ENCODE results near the gene ATP2B3. TPM values are rescaled to one million over a fixed set of nuclear protein-coding genes. Genes with fewer than 3 reads are reported as not detected.

ATP2B3 gene
- total RNA-seq, 4 donors from 2014 or later = 0.09 to 3.5 TPM; not detected in 2

DNA sequence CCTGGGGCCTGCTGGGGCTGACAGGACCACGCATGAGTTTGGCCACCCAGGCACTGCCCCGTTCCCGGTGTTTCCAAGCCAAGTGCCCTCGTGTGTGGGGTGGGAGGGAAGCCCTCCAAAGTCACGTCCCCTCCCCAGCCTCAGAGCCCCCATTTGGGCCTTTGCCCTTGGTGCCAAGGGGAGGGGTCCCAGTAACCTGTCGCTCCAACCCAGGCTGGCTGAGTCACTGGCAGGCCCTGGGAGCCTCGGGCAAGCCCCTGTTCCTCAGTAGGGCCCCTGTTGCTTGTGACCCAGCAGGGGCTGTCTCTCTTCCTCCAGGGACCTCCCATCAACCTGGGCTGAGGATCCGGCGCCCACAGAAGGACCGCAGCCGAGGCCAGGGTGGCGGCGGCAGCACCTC is 36.4 kb upstream of the ATP2B3 start:
- no peak overlapping the region for H3K27ac ChIP-seq
- H3K4me3 ChIP-seq = no peak overlapping the region
- H3K4me1 ChIP-seq = no peaks in the 10 kb centered on the region
- TF ChIP-seq, protein P1, sequence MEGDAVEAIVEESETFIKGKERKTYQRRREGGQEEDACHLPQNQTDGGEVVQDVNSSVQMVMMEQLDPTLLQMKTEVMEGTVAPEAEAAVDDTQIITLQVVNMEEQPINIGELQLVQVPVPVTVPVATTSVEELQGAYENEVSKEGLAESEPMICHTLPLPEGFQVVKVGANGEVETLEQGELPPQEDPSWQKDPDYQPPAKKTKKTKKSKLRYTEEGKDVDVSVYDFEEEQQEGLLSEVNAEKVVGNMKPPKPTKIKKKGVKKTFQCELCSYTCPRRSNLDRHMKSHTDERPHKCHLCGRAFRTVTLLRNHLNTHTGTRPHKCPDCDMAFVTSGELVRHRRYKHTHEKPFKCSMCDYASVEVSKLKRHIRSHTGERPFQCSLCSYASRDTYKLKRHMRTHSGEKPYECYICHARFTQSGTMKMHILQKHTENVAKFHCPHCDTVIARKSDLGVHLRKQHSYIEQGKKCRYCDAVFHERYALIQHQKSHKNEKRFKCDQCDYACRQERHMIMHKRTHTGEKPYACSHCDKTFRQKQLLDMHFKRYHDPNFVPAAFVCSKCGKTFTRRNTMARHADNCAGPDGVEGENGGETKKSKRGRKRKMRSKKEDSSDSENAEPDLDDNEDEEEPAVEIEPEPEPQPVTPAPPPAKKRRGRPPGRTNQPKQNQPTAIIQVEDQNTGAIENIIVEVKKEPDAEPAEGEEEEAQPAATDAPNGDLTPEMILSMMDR (IDR thresholded peaks at IDR 0.05) = no peak
- no peak for TF ChIP-seq POLR2A (IDR thresholded peaks at IDR 0.05)
- no peaks in the 10 kb centered on the region for H3K27me3 ChIP-seq
- intact Hi-C loops (cut with DNase I; ENCODE audit: low total_unique reads) = no loop called here
- no peaks in the 10 kb centered on the region for H3K36me3 ChIP-seq
- no peaks in the 10 kb centered on the region for H3K9me3 ChIP-seq
- DNase-seq = no peak

DNA sequence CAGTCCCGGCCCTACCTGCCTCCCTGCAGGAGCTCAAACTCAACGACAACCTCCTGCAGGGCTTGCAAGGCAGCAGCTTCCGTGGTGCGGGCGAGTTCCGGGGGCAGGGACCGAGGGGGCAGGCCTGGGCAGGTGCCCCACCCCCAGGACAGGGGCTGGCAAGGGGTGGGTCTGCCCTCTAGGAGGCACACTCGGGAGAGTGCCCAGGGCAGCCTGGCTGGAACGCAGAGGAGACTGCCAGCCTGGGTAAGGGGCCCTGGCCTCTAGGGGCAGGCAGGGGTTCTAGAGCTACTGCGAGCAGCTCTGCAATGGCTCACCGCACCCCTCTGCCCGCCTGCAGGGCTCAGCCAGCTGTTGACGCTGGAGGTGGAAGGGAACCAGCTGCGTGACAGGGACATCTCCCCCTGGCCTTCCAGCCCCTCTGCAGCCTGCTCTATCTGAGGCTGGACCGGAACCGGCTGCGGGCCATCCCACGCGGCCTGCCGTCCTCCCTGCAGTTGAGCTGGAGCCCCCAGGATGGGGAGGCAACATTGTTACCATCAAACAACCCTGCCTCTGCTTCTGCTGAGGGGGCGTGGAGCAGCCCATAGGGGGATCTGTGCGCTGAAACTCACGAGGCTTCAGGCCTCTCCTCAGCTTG is 34.9 kb upstream of the ATP2B3 start:
- no peak for DNase-seq
- H3K4me3 ChIP-seq = no peak overlapping the region
- intact Hi-C loops (cut with DNase I; ENCODE audit: low total_unique reads) = no loop called here
- no peaks in the 10 kb centered on the region for H3K36me3 ChIP-seq
- H3K4me1 ChIP-seq = no peaks in the 10 kb centered on the region
- H3K27ac ChIP-seq = no peak overlapping the region
- H3K9me3 ChIP-seq = no peaks in the 10 kb centered on the region
- H3K27me3 ChIP-seq = no peaks in the 10 kb centered on the region
- no peak for TF ChIP-seq POLR2A (IDR thresholded peaks at IDR 0.05)
- TF ChIP-seq, protein P1 (IDR thresholded peaks at IDR 0.05) = no peak

DNA sequence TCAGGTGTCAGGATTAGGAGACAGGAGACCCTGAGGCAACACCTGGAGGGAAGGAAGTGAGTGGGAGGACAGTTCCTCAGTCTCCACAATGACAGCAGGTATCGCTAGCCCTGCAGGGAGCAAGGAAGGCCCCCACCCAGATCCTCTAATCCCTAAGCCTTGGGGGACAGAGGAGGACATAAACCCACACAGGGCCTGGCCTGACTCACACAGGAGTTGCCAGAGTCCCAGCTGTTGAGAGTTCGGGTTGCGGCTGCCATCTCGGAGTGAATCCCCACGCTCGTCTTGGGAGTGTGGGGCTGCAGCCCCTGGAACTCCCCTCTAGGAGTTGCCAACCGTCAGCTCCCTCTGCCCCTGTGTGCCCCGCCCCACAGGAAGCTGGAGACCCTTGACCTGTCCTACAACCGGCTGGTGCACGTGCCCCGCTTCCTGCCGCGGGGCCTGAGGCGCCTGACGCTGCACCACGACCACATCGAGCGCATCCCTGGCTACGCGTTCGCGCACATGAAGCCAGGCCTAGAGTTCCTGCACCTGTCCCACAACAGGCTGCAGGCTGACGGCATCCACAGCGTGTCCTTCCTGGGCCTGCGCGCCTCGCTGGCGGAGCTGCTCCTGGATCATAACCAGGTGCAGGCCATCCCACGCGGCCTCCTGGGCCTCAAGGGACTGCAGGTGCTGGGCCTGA is 31.9 kb upstream of the ATP2B3 start:
- Histone ChIP-seq H3K36me3 (no peaks in the 10 kb centered on the region), H3K9me3 (no peaks in the 10 kb centered on the region), H3K4me1 (peaks cover 0 to 7% of the 10 kb centered on the region in 2 donors), H3K27ac (no peak overlapping the region), H3K4me3 (no peak overlapping the region), H3K27me3 (no peaks in the 10 kb centered on the region)
- intact Hi-C loops (cut with DNase I; ENCODE audit: low total_unique reads) = no loop called here
- TF ChIP-seq POLR2A (IDR thresholded peaks at IDR 0.05) = no peak
- TF ChIP-seq, protein P1 (IDR thresholded peaks at IDR 0.05) = no peak
- no peak for DNase-seq

DNA sequence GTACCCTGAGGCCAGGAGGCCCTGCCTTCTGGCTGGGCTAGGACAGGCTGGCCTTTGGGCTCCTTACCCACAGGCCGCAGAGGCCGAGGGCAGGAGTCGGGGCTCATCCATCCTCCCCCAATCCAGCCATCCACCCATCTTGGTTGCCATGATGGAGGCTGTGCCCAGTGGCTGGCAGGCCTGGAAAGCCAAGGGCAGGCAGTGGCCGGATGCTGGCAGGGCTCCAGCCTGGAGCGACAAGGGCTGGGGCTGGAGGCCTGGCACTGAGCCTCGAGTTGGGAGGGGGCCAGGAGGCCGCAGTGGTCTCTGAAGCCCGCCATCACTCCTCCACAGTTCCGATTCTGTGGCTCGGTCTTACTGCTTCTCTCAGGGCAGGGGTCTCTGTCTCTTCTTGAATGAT is 31.3 kb upstream of the ATP2B3 start:
- no peak for TF ChIP-seq POLR2A (IDR thresholded peaks at IDR 0.05)
- TF ChIP-seq, protein P1 (IDR thresholded peaks at IDR 0.05) = no peak
- Histone ChIP-seq H3K4me1 (peaks cover 0 to 7% of the 10 kb centered on the region in 2 donors), H3K27me3 (no peaks in the 10 kb centered on the region), H3K36me3 (no peaks in the 10 kb centered on the region), H3K9me3 (no peaks in the 10 kb centered on the region), H3K27ac (no peak overlapping the region), H3K4me3 (no peak overlapping the region)
- no peak for DNase-seq
- intact Hi-C loops (cut with DNase I; ENCODE audit: low total_unique reads) = no loop called here

DNA sequence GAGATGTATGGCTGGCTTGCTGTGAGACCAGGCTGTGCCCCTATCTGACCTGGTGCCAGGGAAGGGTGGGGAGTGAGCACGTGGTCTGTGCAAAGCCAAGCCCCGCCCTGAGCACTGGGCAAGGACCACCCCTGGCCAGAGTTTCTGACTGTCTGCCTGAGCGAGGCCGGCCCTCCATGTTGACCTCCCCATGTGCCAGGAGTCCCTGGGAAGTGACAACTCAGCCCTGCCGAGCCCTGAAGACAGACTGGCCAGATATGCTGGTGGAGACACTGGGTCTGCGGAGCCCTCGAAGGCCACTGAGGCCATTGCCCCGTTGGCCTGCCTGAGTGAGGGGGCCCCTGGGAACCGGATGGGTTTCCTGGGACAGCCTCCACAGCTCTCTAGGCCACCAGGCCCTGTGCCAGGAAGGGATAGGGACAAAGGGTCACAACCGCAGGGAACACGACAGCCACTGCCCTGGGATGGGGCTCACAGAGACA is 29.8 kb upstream of the ATP2B3 start:
- DNase-seq = no peak
- H3K4me3 ChIP-seq = no peak overlapping the region
- H3K9me3 ChIP-seq = no peaks in the 10 kb centered on the region
- H3K4me1 ChIP-seq = peaks cover 0 to 7% of the 10 kb centered on the region in 2 donors
- H3K36me3 ChIP-seq = no peaks in the 10 kb centered on the region
- intact Hi-C loops (cut with DNase I; ENCODE audit: low total_unique reads) = no loop called here
- no peaks in the 10 kb centered on the region for H3K27me3 ChIP-seq
- H3K27ac ChIP-seq = peak overlapping the region; percentile 52
- no peak for TF ChIP-seq POLR2A (IDR thresholded peaks at IDR 0.05)
- TF ChIP-seq, protein P1 (IDR thresholded peaks at IDR 0.05) = no peak
